ENCODE data around the gene TRIM7. TPM values are rescaled to one million over a fixed set of nuclear protein-coding genes. Genes with fewer than 3 reads are reported as not detected.

Gene TRIM7
- total and polyA plus RNA-seq, 9 of the 15 experiments (the other 6 are each of a cell fraction or from before 2014, with no cell fraction given), result 2.6 to 14.9 (median 8.9) TPM

- TF ChIP-seq RREB1 (CRISPR knock-in tag; IDR thresholded peaks at IDR 0.05) (no peak), DDX20 (tag; IDR thresholded peaks at IDR 0.05; ENCODE audit: low read depth) (no peak), SMARCB1 (IDR thresholded peaks at IDR 0.05; ENCODE audit: insufficient read length, low read depth) (no peak), TAF1 (IDR thresholded peaks at IDR 0.05; ENCODE audit: control insufficient read depth, extremely low read depth, insufficient read depth, low read length, severe bottlenecking) (peak; percentile 27), PTTG1 (tag; IDR thresholded peaks at IDR 0.05; ENCODE audit: low read depth) (no peak), VEZF1 (CRISPR knock-in tag; IDR thresholded peaks at IDR 0.05) (peak; percentile 36), LEF1 (IDR thresholded peaks at IDR 0.05) (no peak), ZNF445 (CRISPR knock-in tag; IDR thresholded peaks at IDR 0.05; ENCODE audit: low read depth) (0 out of 2 replicates have a peak, but pooled peaks have one; percentile 51), NR3C1 (CRISPR knock-in tag; IDR thresholded peaks at IDR 0.05) (no peak), EP300 (IDR thresholded peaks at IDR 0.05; ENCODE audit: low read length) (peak; percentile 76), SMARCA4 (IDR thresholded peaks at IDR 0.05) (peak; percentile 11; the same call in 1 of the 2 replicates), MYBL2 (IDR thresholded peaks at IDR 0.05; ENCODE audit: low read depth) (no peak), MYBL2 (CRISPR knock-in tag; IDR thresholded peaks at IDR 0.05; ENCODE audit: borderline replicate concordance) (no peak), ARID4B (CRISPR knock-in tag; IDR thresholded peaks at IDR 0.05) (no peak), ILF3 (IDR thresholded peaks at IDR 0.05; ENCODE audit: borderline replicate concordance) (0 out of 2 replicates have a peak, but pooled peaks have one; percentile 52), OTX1 (CRISPR knock-in tag; IDR thresholded peaks at IDR 0.05) (no peak)
Measured at GRCh38 chr5:181207214-181207959, 2.4 kb upstream of the TRIM7 start (continued).
